HG02759 (cell line): ENCODE results near the gene C11orf86.

Experiments used
- ATAC-seq: cut with Tn5 transposase; IDR thresholded peaks from one replicate; pipeline ENCODE4 v1.9.1; 2021; ENCODE audit warnings: mild to moderate bottlenecking, moderate library complexity; ENCODE audit not compliant: unreplicated experiment

The C11orf86 gene

DNA sequence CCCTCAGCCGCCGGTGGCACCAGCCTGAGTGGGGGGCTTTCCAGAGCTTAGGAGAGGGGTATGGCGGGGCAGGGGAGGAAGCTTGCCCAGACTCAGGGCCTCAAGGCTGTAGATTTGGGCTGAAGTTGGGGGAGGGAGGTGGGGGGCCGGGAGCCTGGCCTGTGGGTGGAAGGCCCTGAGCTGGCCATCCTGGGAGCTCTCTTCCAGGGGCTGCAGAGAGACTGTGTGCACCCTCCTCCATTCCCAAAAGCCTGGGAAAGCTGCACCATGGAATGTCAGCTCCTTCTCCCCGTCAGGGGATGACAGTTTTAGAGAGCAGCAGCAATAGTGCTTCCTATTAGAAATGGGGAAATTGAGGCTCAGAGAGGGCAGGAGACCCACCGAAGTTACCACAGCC is 48.9 kb downstream of the C11orf86 start:
- no peak for ATAC-seq

DNA sequence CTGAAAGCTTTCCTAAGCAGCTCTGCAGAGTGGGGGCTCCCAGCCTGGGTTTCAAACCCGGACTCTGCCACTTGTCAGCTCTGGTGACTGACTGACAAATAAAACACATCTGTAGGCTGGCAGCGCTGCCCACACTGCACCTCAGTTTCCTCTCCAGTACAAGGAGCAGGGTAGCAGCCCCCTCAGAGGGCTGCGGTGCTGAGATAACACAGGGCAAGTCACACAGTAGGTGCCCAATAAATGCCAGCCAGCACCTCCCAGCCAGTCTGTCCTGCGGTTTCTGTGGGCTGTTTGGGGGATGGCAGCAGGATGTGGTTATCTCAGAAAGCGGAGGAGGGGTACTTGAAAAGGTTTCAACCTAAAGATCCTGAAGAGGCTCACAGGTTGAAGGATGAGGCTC is 49.3 kb downstream of the C11orf86 start:
- ATAC-seq: no peak

DNA sequence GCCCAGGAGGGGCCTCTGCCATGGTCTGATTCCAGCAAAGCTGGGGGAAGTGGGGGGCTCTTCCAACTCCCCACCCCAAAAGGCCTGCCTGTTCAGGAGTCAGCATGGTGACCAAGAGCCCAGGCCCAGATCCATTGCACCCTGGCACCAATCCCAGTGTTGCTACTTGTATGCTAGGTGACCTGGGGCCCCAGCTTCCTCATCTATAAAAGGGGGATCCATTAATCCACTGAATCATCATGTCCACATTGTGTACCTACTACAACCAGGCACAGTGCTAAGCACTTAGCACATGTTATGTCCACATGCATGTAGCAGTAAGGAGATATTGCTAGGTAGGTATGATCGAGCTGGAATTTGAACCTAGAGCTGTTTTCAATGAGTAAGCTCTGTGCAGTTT is 49.9 kb downstream of the C11orf86 start:
- ATAC-seq: no peak

DNA sequence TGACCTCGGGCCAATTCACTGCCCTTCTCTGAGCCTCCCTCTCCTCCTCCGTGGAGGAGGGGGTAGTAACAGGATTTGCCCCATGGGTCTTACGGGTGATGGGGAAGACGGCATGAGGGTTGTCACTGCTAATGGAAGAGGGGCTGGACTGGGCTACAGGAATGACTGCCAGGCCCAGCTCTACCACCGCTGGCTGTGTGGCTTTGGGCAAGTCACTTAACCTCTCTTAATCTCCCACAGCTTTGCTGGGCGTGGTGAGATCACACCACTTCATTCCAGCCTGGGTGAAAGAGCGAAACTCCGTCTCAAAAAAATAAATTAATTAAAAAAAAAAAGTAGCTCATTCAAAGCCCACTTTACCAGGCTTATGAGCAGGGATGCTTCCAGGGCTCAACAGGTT is 50.6 kb downstream of the C11orf86 start:
- ATAC-seq: no peak
